ENCODE data around the gene TCAIM. TPM values are rescaled to one million over a fixed set of nuclear protein-coding genes. Genes with fewer than 3 reads are reported as not detected.

The TCAIM gene
- polyA plus RNA-seq, 3 donors: 31.9 to 45.3 (median 43.6) TPM

DNA sequence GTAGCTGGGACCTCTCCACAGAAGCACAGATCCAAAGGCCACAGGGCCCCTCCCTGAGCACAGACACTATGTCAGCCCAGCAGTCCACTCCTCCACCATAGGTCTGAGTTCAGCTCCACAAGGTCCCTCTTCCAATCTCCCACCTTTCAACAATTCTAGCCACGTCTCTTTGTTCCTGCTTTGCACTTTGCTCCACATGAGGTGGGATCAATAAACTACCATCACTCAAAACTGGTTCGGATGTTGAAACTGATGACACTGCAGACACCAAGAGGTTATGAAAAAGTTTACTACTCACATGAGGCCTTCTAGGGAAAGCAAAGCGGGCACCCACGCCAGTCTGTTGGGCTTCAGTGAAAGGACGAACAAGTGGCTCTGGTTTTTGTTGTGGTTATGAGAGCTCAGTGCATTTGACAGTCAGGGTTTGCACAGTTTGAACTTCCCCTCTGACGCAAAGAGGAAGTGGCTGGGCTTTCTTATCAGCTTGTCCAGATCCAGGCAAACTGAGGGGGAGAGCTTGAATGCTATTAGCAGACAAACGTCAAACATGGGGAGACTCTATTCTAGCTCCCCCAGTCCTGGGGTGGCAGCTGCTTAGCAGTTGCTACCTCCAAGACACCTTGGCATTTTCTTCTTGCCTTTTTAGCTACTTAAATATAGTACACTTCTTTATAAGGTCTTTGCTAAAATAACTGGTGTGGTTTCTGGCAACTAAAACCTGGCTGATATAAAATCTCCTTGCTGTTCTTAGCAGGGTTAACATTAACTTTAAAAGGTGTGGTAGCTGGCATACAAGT is 101.1 kb downstream of the TCAIM start:
- peak; percentile 34 for DNase-seq

DNA sequence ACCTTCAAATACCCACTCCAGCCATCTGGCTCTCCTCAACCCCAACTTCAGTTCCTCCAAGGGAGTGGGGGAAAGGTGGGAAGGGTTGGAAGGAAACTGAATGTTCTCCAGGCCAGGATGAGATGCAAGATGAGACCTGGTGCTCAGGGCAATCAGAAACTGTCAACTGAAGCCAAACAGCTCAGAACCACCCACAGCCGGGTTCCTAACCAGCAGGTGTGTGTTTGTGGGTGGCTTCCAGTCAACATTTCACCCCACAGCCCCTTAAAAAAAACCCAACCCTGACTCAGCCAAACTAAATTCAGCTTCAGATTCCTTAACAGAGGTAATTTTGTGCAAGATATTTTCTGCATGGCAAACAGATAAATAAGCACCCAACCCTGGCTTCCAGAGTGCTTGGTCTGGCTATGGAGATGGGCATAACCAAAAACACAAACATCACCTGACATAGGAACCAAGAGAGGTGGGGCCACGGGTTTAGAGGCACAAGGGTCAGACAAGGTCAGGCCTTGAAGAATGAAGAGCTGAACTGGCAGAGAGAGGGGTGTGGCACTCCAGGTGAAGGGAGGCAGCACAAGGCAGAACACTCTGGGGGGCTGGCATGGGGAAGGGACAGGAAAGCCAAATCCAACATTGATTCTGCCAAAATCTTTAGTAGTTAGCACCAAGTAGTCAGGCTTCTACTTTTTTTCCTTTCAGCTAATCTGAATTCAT is 104.2 kb downstream of the TCAIM start:
- DNase-seq: no peak

GRCh38 chr3:44444437-44444836 is 105.9 kb downstream of the TCAIM start:
- DNase-seq: no peak

DNA sequence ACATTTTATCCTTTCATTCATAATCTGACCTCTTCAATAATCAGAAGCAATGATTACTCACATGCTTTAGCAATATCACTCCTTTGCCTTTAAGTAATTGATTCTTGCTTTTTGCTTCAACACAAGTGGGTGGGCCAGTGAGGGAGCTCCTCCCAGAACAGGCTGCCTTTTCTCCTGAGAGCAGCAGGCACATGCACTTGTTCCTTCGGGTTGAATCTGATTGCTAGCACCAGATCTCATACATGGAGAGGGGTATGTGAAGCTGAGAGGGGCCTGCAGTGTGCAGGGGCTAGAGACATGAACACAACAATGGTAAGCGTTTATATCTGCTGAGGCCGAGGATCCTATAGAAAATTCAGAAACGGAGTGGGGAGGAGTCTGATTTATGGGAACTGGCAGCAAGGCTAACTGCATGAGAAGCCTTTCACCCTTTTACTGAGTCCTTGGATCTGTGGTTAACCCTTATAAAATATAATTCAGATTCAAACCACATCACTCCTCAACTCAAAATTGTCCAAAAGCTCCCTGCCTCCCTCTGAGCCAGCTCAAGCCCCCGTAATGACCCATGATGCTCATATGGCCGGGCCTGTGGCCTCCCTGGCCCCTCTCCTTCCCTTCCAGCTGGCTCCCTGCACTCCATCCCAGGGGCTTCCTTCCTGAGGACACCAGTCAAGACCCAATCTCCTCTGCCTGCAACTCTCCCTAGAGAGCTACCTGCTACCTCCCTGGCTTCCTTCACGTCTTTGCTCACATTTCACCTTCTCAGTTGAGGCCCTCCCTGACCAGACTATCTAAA is 106.5 kb downstream of the TCAIM start:
- DNase-seq: no peak

- no peak for DNase-seq
These were observed 107.2 kb downstream of the TCAIM start for GRCh38 chr3:44445786-44446185.

GRCh38 chr3:44446929-44447328 is 108.4 kb downstream of the TCAIM start:
- DNase-seq: no peak

DNA sequence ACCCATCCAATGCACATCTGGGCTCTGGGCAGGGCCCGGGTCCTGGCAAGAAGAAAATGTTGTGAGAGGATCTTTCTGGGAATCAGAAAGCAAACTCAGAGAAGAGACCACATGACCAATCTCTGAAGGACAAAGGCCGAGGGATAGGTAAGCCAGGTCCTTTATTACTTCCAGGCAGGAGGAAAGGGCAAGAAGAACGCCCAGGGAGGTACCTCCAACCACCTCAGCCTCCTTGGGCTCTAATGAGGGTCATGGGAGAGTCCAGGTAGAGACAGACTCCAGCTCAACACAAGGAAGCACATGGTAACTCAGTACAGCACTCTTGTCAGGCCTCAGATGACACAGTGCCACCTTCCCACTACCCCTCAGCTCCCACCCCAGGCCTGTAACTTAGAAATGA is 112.9 kb downstream of the TCAIM start:
- no peak for DNase-seq

- DNase-seq: no peak
These were observed 115.7 kb downstream of the TCAIM start for GRCh38 chr3:44454258-44454657.

GRCh38 chr3:44455318-44455717 is 116.8 kb downstream of the TCAIM start:
- no peak for DNase-seq

Other genes starting within 250 kb of the TCAIM start
- not detected for gene TOPAZ1, start 96.9 kb upstream of the TCAIM start, polyA plus RNA-seq (ENCODE audit: insufficient read length in 3 of 3)
- 10 to 100 TPM; 18.4 to 31.8 (median 29.3) TPM for gene ZNF445, start 138.9 kb downstream of the TCAIM start, polyA plus RNA-seq (ENCODE audit: insufficient read length in 3 of 3)
- gene ZKSCAN7, start 216.4 kb downstream of the TCAIM start, polyA plus RNA-seq (ENCODE audit: insufficient read length in 3 of 3): 10 to 100 TPM; 15.9 to 17.9 (median 17.7) TPM
- 10 to 100 TPM in 1 of 3 donors, 1 to 10 TPM in 2; 8.1 to 18.0 (median 10.0) TPM for gene ZNF660, start 246.2 kb downstream of the TCAIM start, polyA plus RNA-seq (ENCODE audit: insufficient read length in 3 of 3)